Inflammatory macrophage (primary cell): ENCODE data around the gene XPO4.

Source experiments
- DNase-seq, 2 donors: peaks; one replicate each; pipeline ENCODE4 v3.0.0-alpha.2; 2020 to 2022

The XPO4 gene

GRCh38 chr13:20826843-20827560 is 75.5 kb downstream of the XPO4 start:
- DNase-seq = no peak

GRCh38 chr13:20826301-20826700 is 76.2 kb downstream of the XPO4 start:
- DNase-seq = no peak

- no peak for DNase-seq
Observed at GRCh38 chr13:20825477-20825875, 77.1 kb downstream of the XPO4 start.

- DNase-seq = no peak
Observed at GRCh38 chr13:20824762-20825476, 77.6 kb downstream of the XPO4 start.

GRCh38 chr13:20823071-20823470 is 79.5 kb downstream of the XPO4 start:
- DNase-seq = no peak

GRCh38 chr13:20822406-20822805 is 80.1 kb downstream of the XPO4 start:
- DNase-seq = no peak

GRCh38 chr13:20819715-20820114 is 82.8 kb downstream of the XPO4 start:
- no peak for DNase-seq

GRCh38 chr13:20815464-20815863 is 87.1 kb downstream of the XPO4 start:
- DNase-seq = no peak

- DNase-seq = no peak
Observed at GRCh38 chr13:20814224-20814910, 88.2 kb downstream of the XPO4 start.

GRCh38 chr13:20812890-20813289 is 89.7 kb downstream of the XPO4 start:
- no peak for DNase-seq

- DNase-seq = no peak
Observed at GRCh38 chr13:20810808-20811207, 91.7 kb downstream of the XPO4 start.

GRCh38 chr13:20808874-20809273 is 93.7 kb downstream of the XPO4 start:
- no peak for DNase-seq

GRCh38 chr13:20803180-20803965 is 99.2 kb downstream of the XPO4 start:
- no peak for DNase-seq

- DNase-seq = peak; percentile 56 to 58
Observed at GRCh38 chr13:20801707-20802106, 100.8 kb downstream of the XPO4 start.

GRCh38 chr13:20799726-20800416 is 102.7 kb downstream of the XPO4 start:
- DNase-seq = no peak

GRCh38 chr13:20798027-20798426 is 104.5 kb downstream of the XPO4 start:
- peak; percentile 7 to 37 for DNase-seq

- DNase-seq = no peak
Observed at GRCh38 chr13:20796791-20797508, 105.6 kb downstream of the XPO4 start.

- no peak for DNase-seq
Observed at GRCh38 chr13:20789665-20790064, 112.9 kb downstream of the XPO4 start.

GRCh38 chr13:20788312-20788711 is 114.2 kb downstream of the XPO4 start:
- DNase-seq = no peak

- peak; percentile 12 to 14 for DNase-seq
Observed at GRCh38 chr13:20787180-20787579, 115.4 kb downstream of the XPO4 start.

- DNase-seq = no peak
Observed at GRCh38 chr13:20782116-20782708, 120.3 kb downstream of the XPO4 start.
